ENCODE data around the gene MYMK.

MYMK gene

GRCh38 chr9:133553973-133554713 lies 29.4 kb upstream of the MYMK start:
- Histone ChIP-seq H3F3A (ENCODE audit: control insufficient read depth, insufficient read depth) (no peaks in the 10 kb centered on the region), H4K20me1 (ENCODE audit: control insufficient read depth, insufficient read depth, low read depth, low read length) (no peaks in the 10 kb centered on the region), H3K4me3 (ENCODE audit: low read length) (no peak overlapping the region), H3K27ac (ENCODE audit: low read depth, low read length) (no peak overlapping the region), H3K79me2 (ENCODE audit: control insufficient read depth, low read length) (no peaks in the 10 kb centered on the region), H3K9me2 (replicated peaks; ENCODE audit: control insufficient read depth, low read length) (no peaks in the 10 kb centered on the region), H3K27me3 (ENCODE audit: control insufficient read depth, low read length) (peaks cover 13% of the 10 kb centered on the region), H3K9me3 (ENCODE audit: control insufficient read depth, insufficient read depth, low read length) (no peaks in the 10 kb centered on the region), H3K4me1 (ENCODE audit: control insufficient read depth, low read length) (peaks cover 33% of the 10 kb centered on the region), H3K4me2 (ENCODE audit: low read length) (no peak overlapping the region), H3K36me3 (ENCODE audit: control insufficient read depth, low read length) (no peaks in the 10 kb centered on the region)
- TF ChIP-seq CTCF (IDR thresholded peaks at IDR 0.05; ENCODE audit: low read depth, low read length, poor library complexity, severe bottlenecking) (no peak), EZH2phosphoT487 (IDR thresholded peaks at IDR 0.05; ENCODE audit: borderline replicate concordance, low read length) (no peak)

GRCh38 chr9:133553123-133553522 lies 28.4 kb upstream of the MYMK start:
- H3K79me2 ChIP-seq (ENCODE audit: control insufficient read depth, low read length): no peaks in the 10 kb centered on the region
- H3K27me3 ChIP-seq (ENCODE audit: control insufficient read depth, low read length): peaks cover 5% of the 10 kb centered on the region
- H3K4me1 ChIP-seq (ENCODE audit: control insufficient read depth, low read length): peaks cover 28% of the 10 kb centered on the region
- TF ChIP-seq EZH2phosphoT487 (IDR thresholded peaks at IDR 0.05; ENCODE audit: borderline replicate concordance, low read length) (no peak), CTCF (IDR thresholded peaks at IDR 0.05; ENCODE audit: low read depth, low read length, poor library complexity, severe bottlenecking) (no peak)
- H3F3A ChIP-seq (ENCODE audit: control insufficient read depth, insufficient read depth): no peaks in the 10 kb centered on the region
- H3K4me3 ChIP-seq (ENCODE audit: low read length): no peak overlapping the region
- no peaks in the 10 kb centered on the region for H3K9me2 ChIP-seq (replicated peaks; ENCODE audit: control insufficient read depth, low read length)
- H3K4me2 ChIP-seq (ENCODE audit: low read length): no peak overlapping the region
- H3K9me3 ChIP-seq (ENCODE audit: control insufficient read depth, insufficient read depth, low read length): no peaks in the 10 kb centered on the region
- no peak overlapping the region for H3K27ac ChIP-seq (ENCODE audit: low read depth, low read length)
- no peaks in the 10 kb centered on the region for H4K20me1 ChIP-seq (ENCODE audit: control insufficient read depth, insufficient read depth, low read depth, low read length)
- H3K36me3 ChIP-seq (ENCODE audit: control insufficient read depth, low read length): no peaks in the 10 kb centered on the region

- H3K4me2 ChIP-seq (ENCODE audit: low read length): no peak overlapping the region
- no peak overlapping the region for H3K4me3 ChIP-seq (ENCODE audit: low read length)
- H3K9me3 ChIP-seq (ENCODE audit: control insufficient read depth, insufficient read depth, low read length): no peaks in the 10 kb centered on the region
- no peaks in the 10 kb centered on the region for H4K20me1 ChIP-seq (ENCODE audit: control insufficient read depth, insufficient read depth, low read depth, low read length)
- TF ChIP-seq CTCF (IDR thresholded peaks at IDR 0.05; ENCODE audit: low read depth, low read length, poor library complexity, severe bottlenecking) (no peak), EZH2phosphoT487 (IDR thresholded peaks at IDR 0.05; ENCODE audit: borderline replicate concordance, low read length) (no peak)
- no peaks in the 10 kb centered on the region for H3K9me2 ChIP-seq (replicated peaks; ENCODE audit: control insufficient read depth, low read length)
- peaks cover 5% of the 10 kb centered on the region; the same call in 1 of the 2 replicates for H3K27me3 ChIP-seq (ENCODE audit: control insufficient read depth, low read length)
- no peak overlapping the region for H3K27ac ChIP-seq (ENCODE audit: low read depth, low read length)
- H3K79me2 ChIP-seq (ENCODE audit: control insufficient read depth, low read length): no peaks in the 10 kb centered on the region
- H3K36me3 ChIP-seq (ENCODE audit: control insufficient read depth, low read length): no peaks in the 10 kb centered on the region
- H3K4me1 ChIP-seq (ENCODE audit: control insufficient read depth, low read length): peaks cover 19% of the 10 kb centered on the region
- H3F3A ChIP-seq (ENCODE audit: control insufficient read depth, insufficient read depth): no peaks in the 10 kb centered on the region
Observed at GRCh38 chr9:133552236-133552635, 27.5 kb upstream of the MYMK start.

Data from DOHH2 (cell line).